Naive B cell (primary cell): ENCODE results near the gene UPF3A. TPM values are rescaled to one million over a fixed set of nuclear protein-coding genes. Genes with fewer than 3 reads are reported as not detected.
"Not testable (repeated sequence)": the region's sequence is repeated elsewhere in the genome, so short reads cannot be mapped to it uniquely, and the experiment has no call there.

Source experiments
- ATAC-seq, 2 donors: fragments of 150-1000 bp; cut with Tn5 transposase; 2 replicates each; pipeline ENCODE4 v1.10.0; 2021; ENCODE audit warnings: low read depth in 2 of 2, mild to moderate bottlenecking in 2 of 2, moderate library complexity in 2 of 2
- DNase-seq: peaks from one replicate; pipeline ENCODE4 v3.0.0; 2022
- H3K27ac Mint-ChIP-seq, 6 donors: one replicate each; pipeline ENCODE4 v1.8.0; 2020 to 2022; ENCODE audit warnings: mild to moderate bottlenecking in 6 of 6, mixed read lengths in 6 of 6, moderate library complexity in 5 of 6, inconsistent platforms in 2 of 6
- H3K27me3 Mint-ChIP-seq, 3 donors: one replicate each; pipeline ENCODE4 v1.8.0; 2021 to 2022; ENCODE audit warnings: mixed read lengths in 3 of 3, mild to moderate bottlenecking in 1 of 3
- H3K36me3 Mint-ChIP-seq, 2 donors: one replicate each; pipeline ENCODE4 v1.8.0; 2020 to 2022; ENCODE audit warnings: mixed read lengths in 2 of 2, inconsistent platforms in 1 of 2, mild to moderate bottlenecking in 1 of 2
- H3K4me1 Mint-ChIP-seq, 3 donors: one replicate each; pipeline ENCODE4 v1.8.0; 2020 to 2022; ENCODE audit warnings: mixed read lengths in 3 of 3, inconsistent platforms in 1 of 3, mild to moderate bottlenecking in 1 of 3, moderate library complexity in 1 of 3
- H3K4me3 Mint-ChIP-seq, 8 donors: one replicate each; pipeline ENCODE4 v1.8.0; 2020 to 2022; ENCODE audit warnings: mild to moderate bottlenecking in 8 of 8, mixed read lengths in 8 of 8, moderate library complexity in 8 of 8, inconsistent platforms in 2 of 8
- H3K9me3 Mint-ChIP-seq, 7 donors: one replicate each; pipeline ENCODE4 v1.8.0; 2020 to 2022; ENCODE audit warnings: mixed read lengths in 7 of 7, mild to moderate bottlenecking in 5 of 7, inconsistent platforms in 2 of 7, moderate library complexity in 1 of 7
- polyA plus RNA-seq, 6 donors: library from polyadenylated mRNA; unstranded; fragments of 300-500 nt; fragmentation: Illumina TruSeq; gene quantifications; one replicate each; pipeline ENCODE4 v1.2.3, GENCODE V29; 2021; ENCODE audit warnings: low read depth in 6 of 6

UPF3A gene
- polyA plus RNA-seq, 6 donors from 2014 or later, result 17.0 to 26.8 (median 23.0) TPM

GRCh38 chr13:114251639-114252440 lies 29.6 kb upstream of the UPF3A start:
- Mint-ChIP-seq H3K27ac (peak overlapping the region in 1 of 6 donors; percentile 82), H3K36me3 (peaks cover 14 to 26% of the 10 kb centered on the region in 2 donors), H3K4me1 (peaks cover 4 to 16% (median 9%) of the 10 kb centered on the region in 3 donors)
- H3K9me3 Mint-ChIP-seq, ATAC-seq, DNase-seq, H3K4me3 Mint-ChIP-seq, H3K27me3 Mint-ChIP-seq: not testable (repeated sequence)

- ATAC-seq (peak; percentile 40 to 63), DNase-seq (no peak)
- Mint-ChIP-seq H3K4me1 (peaks cover 23 to 34% (median 25%) of the 10 kb centered on the region in 3 donors), H3K27ac (peak overlapping the region in 3 of 6 donors; percentile 6 to 42 (median 7)), H3K4me3 (no peak overlapping the region), H3K9me3 (no peaks in the 10 kb centered on the region), H3K27me3 (no peaks in the 10 kb centered on the region), H3K36me3 (peaks cover 17 to 41% of the 10 kb centered on the region in 2 donors)
These were observed 24.9 kb upstream of the UPF3A start for GRCh38 chr13:114256547-114256946.

GRCh38 chr13:114257014-114257413 lies 24.4 kb upstream of the UPF3A start:
- Mint-ChIP-seq H3K27me3 (no peaks in the 10 kb centered on the region), H3K4me3 (no peak overlapping the region), H3K9me3 (no peaks in the 10 kb centered on the region), H3K4me1 (peaks cover 25 to 36% (median 30%) of the 10 kb centered on the region in 3 donors), H3K27ac (no peak overlapping the region), H3K36me3 (peaks cover 17 to 45% of the 10 kb centered on the region in 2 donors)
- DNase-seq, result no peak
- ATAC-seq, result no peak

- Mint-ChIP-seq H3K36me3 (peaks cover 17 to 48% of the 10 kb centered on the region in 2 donors), H3K27ac (no peak overlapping the region), H3K4me1 (peaks cover 32 to 47% (median 45%) of the 10 kb centered on the region in 3 donors)
These were observed 22.8 kb upstream of the UPF3A start for GRCh38 chr13:114258589-114258988.

GRCh38 chr13:114259374-114259773 lies 22.0 kb upstream of the UPF3A start:
- Mint-ChIP-seq H3K27me3 (no peaks in the 10 kb centered on the region), H3K27ac (peak overlapping the region in 1 of 6 donors; percentile 86), H3K4me3 (no peak overlapping the region), H3K4me1 (peaks cover 36 to 52% (median 46%) of the 10 kb centered on the region in 3 donors), H3K36me3 (peaks cover 16 to 41% of the 10 kb centered on the region in 2 donors), H3K9me3 (no peaks in the 10 kb centered on the region)
- ATAC-seq, result no peak
- DNase-seq, result no peak

More at GRCh38 chr13:114258589-114258988, 22.8 kb upstream of the UPF3A start:
- no peak overlapping the region for H3K4me3 Mint-ChIP-seq
- no peak for ATAC-seq
- no peaks in the 10 kb centered on the region for H3K9me3 Mint-ChIP-seq
- no peak for DNase-seq
- no peaks in the 10 kb centered on the region for H3K27me3 Mint-ChIP-seq

- DNase-seq, result no peak
- peak in 1 of 2 donors; percentile 9 for ATAC-seq
- no peaks in the 10 kb centered on the region for H3K27me3 Mint-ChIP-seq
- peaks cover 36 to 52% (median 46%) of the 10 kb centered on the region in 3 donors for H3K4me1 Mint-ChIP-seq
- peaks cover 10 to 35% of the 10 kb centered on the region in 2 donors for H3K36me3 Mint-ChIP-seq
- H3K9me3 Mint-ChIP-seq, result no peaks in the 10 kb centered on the region
- H3K27ac Mint-ChIP-seq, result peak overlapping the region in 3 of 6 donors; percentile 71 to 86 (median 83)
- no peak overlapping the region for H3K4me3 Mint-ChIP-seq
These were observed 21.4 kb upstream of the UPF3A start for GRCh38 chr13:114259974-114260373.

- Mint-ChIP-seq H3K4me1 (peaks cover 36 to 52% (median 44%) of the 10 kb centered on the region in 3 donors), H3K27me3 (no peaks in the 10 kb centered on the region), H3K36me3 (peaks cover 9 to 32% of the 10 kb centered on the region in 2 donors), H3K9me3 (no peaks in the 10 kb centered on the region), H3K27ac (peak overlapping the region in 5 of 6 donors; percentile 83 to 99 (median 89)), H3K4me3 (peak overlapping the region in 4 of 8 donors; percentile 3 to 77 (median 58))
- DNase-seq (peak; percentile 25), ATAC-seq (peak; percentile 49 to 60)
These were observed 20.6 kb upstream of the UPF3A start for GRCh38 chr13:114260814-114261213.

- peaks cover 9 to 30% of the 10 kb centered on the region in 2 donors for H3K36me3 Mint-ChIP-seq
- peaks cover 33 to 51% (median 38%) of the 10 kb centered on the region in 3 donors for H3K4me1 Mint-ChIP-seq
- H3K27ac Mint-ChIP-seq, result peak overlapping the region; percentile 55 to 99 (median 88)
- DNase-seq (no peak), ATAC-seq (peak; percentile 38 to 47)
- H3K4me3 Mint-ChIP-seq, result peak overlapping the region in 6 of 8 donors; percentile 23 to 77 (median 58)
- no peaks in the 10 kb centered on the region for H3K9me3 Mint-ChIP-seq
- no peaks in the 10 kb centered on the region for H3K27me3 Mint-ChIP-seq
These were observed 20.0 kb upstream of the UPF3A start for GRCh38 chr13:114261328-114261965.

GRCh38 chr13:114263578-114263977 lies 17.8 kb upstream of the UPF3A start:
- DNase-seq (peak; percentile 47), ATAC-seq (peak; percentile 60 to 72)
- peaks cover 35 to 55% (median 41%) of the 10 kb centered on the region in 3 donors for H3K4me1 Mint-ChIP-seq
- H3K36me3 Mint-ChIP-seq, result peaks cover 17 to 29% of the 10 kb centered on the region in 2 donors
- H3K4me3 Mint-ChIP-seq, result peak overlapping the region; percentile 7 to 85 (median 69)
- peaks cover 0 to 3% (median 0%) of the 10 kb centered on the region in 7 donors for H3K9me3 Mint-ChIP-seq
- peak overlapping the region; percentile 23 to 94 (median 77) for H3K27ac Mint-ChIP-seq
- no peaks in the 10 kb centered on the region for H3K27me3 Mint-ChIP-seq

- H3K4me3 Mint-ChIP-seq, DNase-seq, H3K9me3 Mint-ChIP-seq, H3K27me3 Mint-ChIP-seq, ATAC-seq: not testable (repeated sequence)
- Mint-ChIP-seq H3K36me3 (peaks cover 17 to 33% of the 10 kb centered on the region in 2 donors), H3K27ac (peak overlapping the region in 1 of 6 donors; percentile 78), H3K4me1 (peaks cover 35 to 56% (median 41%) of the 10 kb centered on the region in 3 donors)
These were observed 17.1 kb upstream of the UPF3A start for GRCh38 chr13:114264313-114264712.

GRCh38 chr13:114264886-114265611 lies 16.4 kb upstream of the UPF3A start:
- Mint-ChIP-seq H3K9me3 (peaks cover 0 to 3% (median 0%) of the 10 kb centered on the region in 7 donors), H3K27ac (peak overlapping the region in 2 of 6 donors; percentile 47 to 58), H3K4me3 (no peak overlapping the region), H3K27me3 (no peaks in the 10 kb centered on the region), H3K4me1 (peaks cover 33 to 51% (median 39%) of the 10 kb centered on the region in 3 donors), H3K36me3 (peaks cover 13 to 31% of the 10 kb centered on the region in 2 donors)
- DNase-seq (no peak), ATAC-seq (no peak)

- Mint-ChIP-seq H3K4me1 (peaks cover 21 to 39% (median 27%) of the 10 kb centered on the region in 3 donors), H3K4me3 (no peak overlapping the region), H3K27me3 (no peaks in the 10 kb centered on the region), H3K9me3 (peaks cover 0 to 3% (median 0%) of the 10 kb centered on the region in 7 donors), H3K27ac (peak overlapping the region in 3 of 6 donors; percentile 29 to 88 (median 36)), H3K36me3 (peaks cover 9 to 22% of the 10 kb centered on the region in 2 donors)
- DNase-seq (no peak), ATAC-seq (no peak)
These were observed 15.2 kb upstream of the UPF3A start for GRCh38 chr13:114266241-114266640.
